GM12878 (cell line): ENCODE results near the gene VASP. TPM values are rescaled to one million over a fixed set of nuclear protein-coding genes. Genes with fewer than 3 reads are reported as not detected.

Experiments
- ATAC-seq: fragments of 200-7000 bp; cut with Tn5 transposase; 3 replicates; pipeline ENCODE4 v1.9.1; 2020; ENCODE audit warnings: mild to moderate bottlenecking, moderate library complexity
- BruUV-seq: library from RNA; stranded (reverse); fragments of 400-500 nt; replicated peaks from 2 replicates; lab custom pipeline; 2021; lab: Mats Ljungman, UMichigan
- CTCF ChIA-PET: fragments of 300-600 bp; sonication (Branson Sonifier 250); formaldehyde crosslinking; extraction: SDS; loops from one replicate; lab custom pipeline; 2021; ENCODE audit warnings: inconsistent platforms; lab: Yijun Ruan, JAX
- POLR2A ChIA-PET: fragments of 350-600 bp; formaldehyde crosslinking; extraction: SDS; loops from one replicate; lab custom pipeline; 2021; ENCODE audit warnings: inconsistent platforms; lab: Charles Lee
- RAD21 ChIA-PET: fragments of 300-600 bp; sonication (Branson Sonifier 250); formaldehyde crosslinking; loops from one replicate; lab custom pipeline; 2023; ENCODE audit warnings: antibody characterized with exemption; ENCODE audit not compliant: unreplicated experiment; lab: Charles Lee
- SMC1A ChIA-PET: fragments of 300-600 bp; sonication (Branson Sonifier 250); formaldehyde crosslinking; loops from one replicate; lab custom pipeline; 2023; ENCODE audit not compliant: unreplicated experiment, uncharacterized antibody; lab: Charles Lee
- DNase-seq: peaks from one replicate; pipeline ENCODE4 v3.0.0-alpha.2; 2011; ENCODE audit warnings: low read depth, low spot score
- FAIRE-seq: peaks from 3 replicates; lab custom pipeline; 2011; peaks lifted over from hg19 to GRCh38; lab: Jason Lieb, UNC
- H2AFZ ChIP-seq: 2 replicates; pipeline ENCODE4 v1.6.0; 2011; ENCODE audit warnings: low read depth, low read length, control low read depth; ENCODE audit not compliant: control insufficient read depth
- H3K27ac ChIP-seq: 2 replicates; pipeline ENCODE4 v1.5.1; 2011; ENCODE audit warnings: control low read depth; ENCODE audit not compliant: control insufficient read depth, insufficient read depth
- H3K27me3 ChIP-seq, 2 experiments: replicated peaks in 1 of 2; 2 replicates each; pipeline versions ENCODE4 v1.6.0 to v1.6.1; 2011; ENCODE audit warnings: low read length in 1 of 2; ENCODE audit not compliant: control insufficient read depth in 2 of 2, insufficient read depth in 2 of 2
- H3K36me3 ChIP-seq, 2 experiments: 2 replicates each; pipeline ENCODE4 v1.5.1; 2011; ENCODE audit warnings: low read length in 1 of 2; ENCODE audit not compliant: control insufficient read depth in 2 of 2, insufficient read depth in 2 of 2
- H3K4me1 ChIP-seq: 2 replicates; pipeline ENCODE4 v1.6.1; 2011; ENCODE audit warnings: mild to moderate bottlenecking, low read length, moderate library complexity, mixed read lengths; ENCODE audit not compliant: control insufficient read depth, insufficient read depth
- H3K4me2 ChIP-seq: 2 replicates; pipeline ENCODE4 v1.6.0; 2011; ENCODE audit warnings: control low read depth; ENCODE audit not compliant: control insufficient read depth, insufficient read depth
- H3K4me3 ChIP-seq: fragments of 200-600 bp; sonication (generic); 2 replicates; pipeline ENCODE4 v1.5.1; 2016
- H3K79me2 ChIP-seq: 2 replicates; pipeline ENCODE4 v1.6.0; 2011; ENCODE audit warnings: low read length; ENCODE audit not compliant: control insufficient read depth, insufficient read depth
- H3K9ac ChIP-seq: 2 replicates; pipeline ENCODE4 v1.8.0; 2011; ENCODE audit warnings: low read length, control low read depth, mixed read lengths; ENCODE audit not compliant: control insufficient read depth, insufficient read depth
- H3K9me3 ChIP-seq: replicated peaks from 3 replicates; pipeline ENCODE4 v1.5.1; 2011; ENCODE audit warnings: mild to moderate bottlenecking, low read length; ENCODE audit not compliant: control insufficient read depth, insufficient read depth
- H4K20me1 ChIP-seq: 2 replicates; pipeline ENCODE4 v1.6.0; 2011; ENCODE audit not compliant: control insufficient read depth, insufficient read depth
- BCL11A ChIP-seq: IDR thresholded peaks from 2 replicates; pipeline ENCODE4 v1.6.1; 2011; ENCODE audit warnings: low read depth, low read length
- EED ChIP-seq: sonication (generic); IDR thresholded peaks from 2 replicates; pipeline ENCODE4 v1.6.1; 2016; ENCODE audit warnings: antibody characterized with exemption, low read depth
- EP300 ChIP-seq, 2 experiments: fragments of 150-350 bp in 1 of 2; IDR thresholded peaks; 2 replicates each; pipeline ENCODE4 v1.6.1; 2011 to 2012; ENCODE audit warnings: low read depth in 2 of 2, low read length in 2 of 2, borderline replicate concordance in 1 of 2, improper control_type of control experiment in 1 of 2, inconsistent platforms in 1 of 2; ENCODE audit not compliant: control insufficient read depth in 1 of 2
- JUNB ChIP-seq: IDR thresholded peaks from 2 replicates; pipeline ENCODE4 v1.6.1; 2016; ENCODE audit warnings: antibody characterized with exemption, mild to moderate bottlenecking
- JUND ChIP-seq: IDR thresholded peaks from 2 replicates; pipeline ENCODE4 v1.6.1; 2012; ENCODE audit warnings: low read depth, mild to moderate bottlenecking, low read length, improper control_type of control experiment, moderate library complexity
- KLF5 ChIP-seq: fragments of 450-650 bp; IDR thresholded peaks from 2 replicates; pipeline ENCODE4 v1.6.1; 2014; ENCODE audit warnings: mild to moderate bottlenecking; ENCODE audit not compliant: partially characterized antibody
- MYC ChIP-seq: IDR thresholded peaks from 2 replicates; pipeline ENCODE4 v1.6.1; 2011; ENCODE audit warnings: mild to moderate bottlenecking, low read length, moderate library complexity, inconsistent platforms; ENCODE audit not compliant: insufficient read depth, insufficient replicate concordance, insufficient read length, severe bottlenecking
- ZSCAN29 ChIP-seq: fragments of 450-650 bp; IDR thresholded peaks from 2 replicates; pipeline ENCODE4 v1.6.1; 2017; ENCODE audit warnings: mild to moderate bottlenecking, moderate library complexity
- WGBS: methylation state at CpG from one replicate; pipeline ENCODE4 v1.1.6; 2016; ENCODE audit warnings: low lambda C conversion rate; ENCODE audit not compliant: insufficient replicate concordance, insufficient coverage; ENCODE audit errors: missing lambda C conversion rate; 5-methylcytosine and 5-hydroxymethylcytosine counted together
- in situ Hi-C: fragments of 300-500 bp; cut with MboI; formaldehyde crosslinking; loops from 9 replicates; pipeline ENCODE4 v1.14.3; 2018; ENCODE audit warnings: mixed read lengths
- intact Hi-C: fragments of 100-400 bp; cut with micrococcal nuclease; formaldehyde crosslinking; loops from one replicate; pipeline ENCODE4 v1.14.2; 2022; ENCODE audit not compliant: unreplicated experiment
- polyA plus RNA-seq, 11 experiments: library from polyadenylated mRNA; depleted of rRNA in 4 of 11; unstranded in 6 of 11; stranded (reverse) in 5 of 11; fragments of >200 nt; fragmentation: Nextera tagmentation in 4 of 11; fragmentation: Illumina TruSeq in 1 of 11; extraction: Ambion mirVana in 4 of 11; extraction: Trizol in 1 of 11; gene quantifications; 1 replicate in 1 of 11; 2 replicates in 10 of 11; pipeline versions ENCODE4 v1.2.1 to v1.2.3, GENCODE V29; 2011 to 2016; ENCODE audit warnings: inconsistent platforms in 2 of 11, missing spikeins in 2 of 11, low read depth in 1 of 11
- total RNA-seq, 4 experiments: library from RNA; depleted of rRNA in 3 of 4; stranded (reverse); fragments of >200 nt in 3 of 4; fragmentation: Illumina TruSeq in 1 of 4; extraction: Trizol in 1 of 4; gene quantifications; 2 replicates each; pipeline versions ENCODE4 v1.2.1 to v1.2.3, GENCODE V29; 2013 to 2021
- TF ChIP-seq, protein P1 (sequence below), 3 experiments: IDR thresholded peaks in 2 of 3; conservative IDR thresholded peaks in 1 of 3; 2 replicates each; pipeline ENCODE4 v1.5.1; 2011; ENCODE audit warnings: low read depth in 3 of 3, low read length in 3 of 3, mild to moderate bottlenecking in 3 of 3, control low read depth in 2 of 3, moderate library complexity in 2 of 3, inconsistent platforms in 1 of 3, mixed read lengths in 1 of 3; ENCODE audit not compliant: control insufficient read depth in 2 of 3, insufficient read depth in 1 of 3; ENCODE audit errors: extremely low read depth in 1 of 3
- TF ChIP-seq, protein P2 (sequence below): IDR thresholded peaks from 2 replicates; pipeline ENCODE4 v1.6.1; 2011; ENCODE audit warnings: borderline replicate concordance, low read depth, mild to moderate bottlenecking, moderate library complexity, low read length; ENCODE audit not compliant: insufficient read depth, poor library complexity, severe bottlenecking
- TF ChIP-seq, protein P3 (sequence below): fragments of 450-650 bp; formaldehyde crosslinking; IDR thresholded peaks from 2 replicates; pipeline ENCODE4 v1.4.0; 2020; ENCODE audit warnings: mild to moderate bottlenecking, moderate library complexity
- TF ChIP-seq, protein P4 (sequence below): IDR thresholded peaks from 2 replicates; pipeline ENCODE4 v1.6.1; 2012; ENCODE audit warnings: low read length, inconsistent platforms

VASP gene
- total and polyA plus RNA-seq, 10 of the 15 experiments (the other 5 are each of a cell fraction or from before 2014, with no cell fraction given) = 19.5 to 298 (median 84.8) TPM

DNA sequence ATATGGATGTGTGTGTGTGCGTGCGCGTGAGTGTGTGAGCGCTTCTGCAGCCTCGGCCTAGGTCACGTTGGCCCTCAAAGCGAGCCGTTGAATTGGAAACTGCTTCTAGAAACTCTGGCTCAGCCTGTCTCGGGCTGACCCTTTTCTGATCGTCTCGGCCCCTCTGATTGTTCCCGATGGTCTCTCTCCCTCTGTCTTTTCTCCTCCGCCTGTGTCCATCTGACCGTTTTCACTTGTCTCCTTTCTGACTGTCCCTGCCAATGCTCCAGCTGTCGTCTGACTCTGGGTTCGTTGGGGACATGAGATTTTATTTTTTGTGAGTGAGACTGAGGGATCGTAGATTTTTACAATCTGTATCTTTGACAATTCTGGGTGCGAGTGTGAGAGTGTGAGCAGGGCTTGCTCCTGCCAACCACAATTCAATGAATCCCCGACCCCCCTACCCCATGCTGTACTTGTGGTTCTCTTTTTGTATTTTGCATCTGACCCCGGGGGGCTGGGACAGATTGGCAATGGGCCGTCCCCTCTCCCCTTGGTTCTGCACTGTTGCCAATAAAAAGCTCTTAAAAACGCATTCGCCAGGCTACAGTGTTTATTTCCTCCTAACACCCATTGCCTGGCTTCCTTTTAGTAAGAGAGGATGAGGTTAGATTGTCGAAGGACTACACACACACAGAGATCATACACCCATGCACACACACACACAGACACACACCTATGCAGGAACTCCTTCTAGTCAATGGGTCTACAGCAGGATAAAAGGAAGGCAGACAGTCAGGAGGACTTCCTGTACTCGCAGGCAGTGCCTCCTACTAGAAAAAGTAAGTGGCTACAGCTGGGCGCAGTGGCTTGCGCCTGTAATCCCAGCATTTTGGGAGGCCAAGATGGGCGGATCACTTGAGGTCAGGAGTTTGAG is 32.4 kb upstream of the VASP start:
- Histone ChIP-seq H3K27me3 (peaks cover 0 to 2% of the 10 kb centered on the region in 2 experiments; a peak in 2 of 4 replicates), H3K36me3 (no peaks in the 10 kb centered on the region), H3K4me1 (peaks cover 12% of the 10 kb centered on the region), H3K27ac (no peak overlapping the region), H3K79me2 (no peaks in the 10 kb centered on the region), H3K4me2 (no peak overlapping the region), H3K9me3 (no peaks in the 10 kb centered on the region), H3K9ac (no peak overlapping the region), H2AFZ (no peak overlapping the region), H3K4me3 (no peak overlapping the region), H4K20me1 (no peaks in the 10 kb centered on the region)
- ATAC-seq (no peak), FAIRE-seq (no peak), DNase-seq (no peak)
- in situ Hi-C loops (loop anchor here (5.0 to 25.0 kb wide), 2 partner anchors 33 to 1713 kb away; partner anchors contain the start of gene SMG9), intact Hi-C loops (loop anchor here (10.0 kb wide), 1 partner anchor 400 kb away; the partner anchor contains the start of genes GEMIN7 and ZNF296)
- ChIA-PET CTCF (interaction anchor here (0.6 to 9.0 kb wide), 3 partner anchors 27 to 50 kb away, joined by 4 to 385 read pairs (median 176); no protein-coding TSS in a partner anchor), SMC1A (interaction anchor here (0.7 kb wide), 1 partner anchor 29 kb away, joined by 3 read pairs; no protein-coding TSS in a partner anchor), RAD21 (no interaction called here), POLR2A (no interaction called here)
- BruUV-seq = no TSS peak
- 71% methylated on average over 28 of the region's 28 CpGs for WGBS
- TF ChIP-seq, protein P1, sequence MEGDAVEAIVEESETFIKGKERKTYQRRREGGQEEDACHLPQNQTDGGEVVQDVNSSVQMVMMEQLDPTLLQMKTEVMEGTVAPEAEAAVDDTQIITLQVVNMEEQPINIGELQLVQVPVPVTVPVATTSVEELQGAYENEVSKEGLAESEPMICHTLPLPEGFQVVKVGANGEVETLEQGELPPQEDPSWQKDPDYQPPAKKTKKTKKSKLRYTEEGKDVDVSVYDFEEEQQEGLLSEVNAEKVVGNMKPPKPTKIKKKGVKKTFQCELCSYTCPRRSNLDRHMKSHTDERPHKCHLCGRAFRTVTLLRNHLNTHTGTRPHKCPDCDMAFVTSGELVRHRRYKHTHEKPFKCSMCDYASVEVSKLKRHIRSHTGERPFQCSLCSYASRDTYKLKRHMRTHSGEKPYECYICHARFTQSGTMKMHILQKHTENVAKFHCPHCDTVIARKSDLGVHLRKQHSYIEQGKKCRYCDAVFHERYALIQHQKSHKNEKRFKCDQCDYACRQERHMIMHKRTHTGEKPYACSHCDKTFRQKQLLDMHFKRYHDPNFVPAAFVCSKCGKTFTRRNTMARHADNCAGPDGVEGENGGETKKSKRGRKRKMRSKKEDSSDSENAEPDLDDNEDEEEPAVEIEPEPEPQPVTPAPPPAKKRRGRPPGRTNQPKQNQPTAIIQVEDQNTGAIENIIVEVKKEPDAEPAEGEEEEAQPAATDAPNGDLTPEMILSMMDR (IDR thresholded peaks at IDR 0.05 in 2 of 3, conservative IDR thresholded peaks at IDR 0.05 in 1 of 3; ENCODE audit: control insufficient read depth in 2 of 3, extremely low read depth in 1 of 3, insufficient read depth in 1 of 3, low read depth in 3 of 3, low read length in 3 of 3) = no peak
- TF ChIP-seq, protein P2, sequence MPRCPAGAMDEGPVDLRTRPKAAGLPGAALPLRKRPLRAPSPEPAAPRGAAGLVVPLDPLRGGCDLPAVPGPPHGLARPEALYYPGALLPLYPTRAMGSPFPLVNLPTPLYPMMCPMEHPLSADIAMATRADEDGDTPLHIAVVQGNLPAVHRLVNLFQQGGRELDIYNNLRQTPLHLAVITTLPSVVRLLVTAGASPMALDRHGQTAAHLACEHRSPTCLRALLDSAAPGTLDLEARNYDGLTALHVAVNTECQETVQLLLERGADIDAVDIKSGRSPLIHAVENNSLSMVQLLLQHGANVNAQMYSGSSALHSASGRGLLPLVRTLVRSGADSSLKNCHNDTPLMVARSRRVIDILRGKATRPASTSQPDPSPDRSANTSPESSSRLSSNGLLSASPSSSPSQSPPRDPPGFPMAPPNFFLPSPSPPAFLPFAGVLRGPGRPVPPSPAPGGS = no peak
- TF ChIP-seq, protein P3, sequence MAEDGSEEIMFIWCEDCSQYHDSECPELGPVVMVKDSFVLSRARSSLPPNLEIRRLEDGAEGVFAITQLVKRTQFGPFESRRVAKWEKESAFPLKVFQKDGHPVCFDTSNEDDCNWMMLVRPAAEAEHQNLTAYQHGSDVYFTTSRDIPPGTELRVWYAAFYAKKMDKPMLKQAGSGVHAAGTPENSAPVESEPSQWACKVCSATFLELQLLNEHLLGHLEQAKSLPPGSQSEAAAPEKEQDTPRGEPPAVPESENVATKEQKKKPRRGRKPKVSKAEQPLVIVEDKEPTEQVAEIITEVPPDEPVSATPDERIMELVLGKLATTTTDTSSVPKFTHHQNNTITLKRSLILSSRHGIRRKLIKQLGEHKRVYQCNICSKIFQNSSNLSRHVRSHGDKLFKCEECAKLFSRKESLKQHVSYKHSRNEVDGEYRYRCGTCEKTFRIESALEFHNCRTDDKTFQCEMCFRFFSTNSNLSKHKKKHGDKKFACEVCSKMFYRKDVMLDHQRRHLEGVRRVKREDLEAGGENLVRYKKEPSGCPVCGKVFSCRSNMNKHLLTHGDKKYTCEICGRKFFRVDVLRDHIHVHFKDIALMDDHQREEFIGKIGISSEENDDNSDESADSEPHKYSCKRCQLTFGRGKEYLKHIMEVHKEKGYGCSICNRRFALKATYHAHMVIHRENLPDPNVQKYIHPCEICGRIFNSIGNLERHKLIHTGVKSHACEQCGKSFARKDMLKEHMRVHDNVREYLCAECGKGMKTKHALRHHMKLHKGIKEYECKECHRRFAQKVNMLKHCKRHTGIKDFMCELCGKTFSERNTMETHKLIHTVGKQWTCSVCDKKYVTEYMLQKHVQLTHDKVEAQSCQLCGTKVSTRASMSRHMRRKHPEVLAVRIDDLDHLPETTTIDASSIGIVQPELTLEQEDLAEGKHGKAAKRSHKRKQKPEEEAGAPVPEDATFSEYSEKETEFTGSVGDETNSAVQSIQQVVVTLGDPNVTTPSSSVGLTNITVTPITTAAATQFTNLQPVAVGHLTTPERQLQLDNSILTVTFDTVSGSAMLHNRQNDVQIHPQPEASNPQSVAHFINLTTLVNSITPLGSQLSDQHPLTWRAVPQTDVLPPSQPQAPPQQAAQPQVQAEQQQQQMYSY (CRISPR knock-in tag) = no peak
- TF ChIP-seq, protein P4, sequence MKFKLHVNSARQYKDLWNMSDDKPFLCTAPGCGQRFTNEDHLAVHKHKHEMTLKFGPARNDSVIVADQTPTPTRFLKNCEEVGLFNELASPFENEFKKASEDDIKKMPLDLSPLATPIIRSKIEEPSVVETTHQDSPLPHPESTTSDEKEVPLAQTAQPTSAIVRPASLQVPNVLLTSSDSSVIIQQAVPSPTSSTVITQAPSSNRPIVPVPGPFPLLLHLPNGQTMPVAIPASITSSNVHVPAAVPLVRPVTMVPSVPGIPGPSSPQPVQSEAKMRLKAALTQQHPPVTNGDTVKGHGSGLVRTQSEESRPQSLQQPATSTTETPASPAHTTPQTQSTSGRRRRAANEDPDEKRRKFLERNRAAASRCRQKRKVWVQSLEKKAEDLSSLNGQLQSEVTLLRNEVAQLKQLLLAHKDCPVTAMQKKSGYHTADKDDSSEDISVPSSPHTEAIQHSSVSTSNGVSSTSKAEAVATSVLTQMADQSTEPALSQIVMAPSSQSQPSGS = no peak
- TF ChIP-seq ZSCAN29 (no peak), EP300 (IDR thresholded peaks at IDR 0.05; ENCODE audit: borderline replicate concordance in 1 of 2, control insufficient read depth in 1 of 2, low read depth in 2 of 2, low read length in 2 of 2) (no peak), JUNB (no peak), MYC (no peak), EED (no peak), JUND (no peak), BCL11A (no peak), KLF5 (no peak)
